GM18505 (cell line): ENCODE results near the gene SLC20A1.
"Not testable (repeated sequence)": the region's sequence is repeated elsewhere in the genome, so short reads cannot be mapped to it uniquely, and the experiment has no call there.

Experiments
- ATAC-seq: cut with Tn5 transposase; IDR thresholded peaks from one replicate; pipeline ENCODE4 v1.9.1; 2021; ENCODE audit not compliant: unreplicated experiment
- POLR2A ChIP-seq: IDR thresholded peaks from 4 replicates; pipeline ENCODE4 v1.6.1; 2011; ENCODE audit warnings: borderline replicate concordance; ENCODE audit not compliant: insufficient read depth, insufficient read length; ENCODE audit errors: extremely low read depth

Gene SLC20A1

DNA sequence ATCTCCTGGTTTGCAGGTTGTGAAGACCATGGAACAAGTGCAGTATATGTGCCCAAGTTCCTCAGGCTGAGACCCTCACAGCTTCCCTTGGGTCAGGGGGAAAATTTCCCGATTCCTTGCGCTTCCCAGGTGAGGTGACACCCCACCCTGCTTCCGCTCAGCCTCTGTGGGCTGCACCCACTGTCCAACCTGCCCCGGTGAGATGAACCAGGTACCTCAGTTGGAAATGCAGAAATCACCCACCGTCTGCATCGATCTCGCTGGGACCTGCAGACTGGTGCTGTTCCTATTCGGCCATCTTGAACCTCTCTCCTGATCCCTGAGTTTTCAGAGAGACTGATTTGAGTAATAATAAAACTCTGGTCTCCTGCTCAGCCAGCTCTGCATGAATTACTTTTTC lies 30.7 kb upstream of the SLC20A1 start:
- ATAC-seq = no peak

DNA sequence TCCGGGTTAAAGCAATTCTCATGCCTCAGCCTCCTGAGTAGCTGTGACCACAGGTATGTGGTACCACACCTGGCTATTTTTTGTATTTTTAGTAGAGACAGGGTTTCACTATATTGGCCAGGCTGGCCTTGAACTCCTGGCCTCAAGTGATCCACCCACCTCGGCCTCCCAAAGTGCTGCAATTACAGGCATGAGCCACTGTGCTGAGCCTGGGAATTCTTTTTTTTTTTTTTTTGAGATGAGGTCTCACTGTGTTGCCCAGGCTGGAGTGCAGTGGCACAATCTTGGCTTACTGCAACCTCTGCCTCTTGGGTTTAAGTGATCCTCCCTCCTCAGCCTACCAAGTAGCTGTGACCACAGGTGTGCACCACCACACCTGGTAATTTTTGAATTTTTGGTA lies 29.9 kb upstream of the SLC20A1 start:
- ATAC-seq = not testable (repeated sequence)

More for the DNA sequence above, 30.7 kb upstream of the SLC20A1 start:
- no peak for TF ChIP-seq POLR2A

DNA sequence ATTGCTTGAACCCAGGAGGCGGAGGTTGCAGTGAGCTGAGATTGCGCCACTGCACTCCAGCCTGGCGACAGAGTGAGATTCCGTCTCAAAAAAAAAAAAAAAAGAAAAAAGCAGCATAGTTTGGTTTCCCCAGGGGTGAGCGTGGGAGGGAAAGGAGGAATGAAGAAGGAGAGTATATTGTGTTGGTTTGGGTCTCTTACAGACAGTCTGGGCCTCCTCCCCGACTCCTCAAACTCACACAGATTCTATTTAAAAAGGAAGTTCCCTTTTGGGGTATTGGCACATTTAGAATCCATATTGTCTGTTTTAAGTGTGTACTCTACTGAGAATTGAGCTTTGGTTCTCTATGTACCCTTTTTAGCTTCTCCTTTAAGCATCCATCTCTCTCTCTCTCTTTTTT lies 27.4 kb upstream of the SLC20A1 start:
- no peak for TF ChIP-seq POLR2A
- ATAC-seq = no peak

- no peak for ATAC-seq
- no peak for TF ChIP-seq POLR2A
Observed at GRCh38 chr2:112621790-112622527, 23.8 kb upstream of the SLC20A1 start.

DNA sequence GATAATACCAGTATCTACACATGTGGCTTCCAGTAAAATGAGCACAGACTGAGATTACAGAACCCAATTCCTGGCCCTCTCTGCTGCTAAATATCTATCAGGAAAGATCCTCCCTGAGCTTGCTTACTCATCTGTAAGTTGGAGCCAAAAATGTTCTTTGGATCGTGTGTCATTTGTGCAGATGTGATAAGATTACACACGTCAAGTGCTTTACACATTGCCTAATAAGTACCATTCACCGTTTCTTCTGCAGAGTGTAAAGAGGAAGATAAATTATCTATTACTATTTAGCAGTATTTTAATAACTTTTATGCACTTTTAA lies 23.2 kb upstream of the SLC20A1 start:
- TF ChIP-seq POLR2A = no peak
- no peak for ATAC-seq

GRCh38 chr2:112623913-112624777 lies 21.6 kb upstream of the SLC20A1 start:
- TF ChIP-seq POLR2A = no peak
- no peak for ATAC-seq

- no peak for ATAC-seq
- TF ChIP-seq POLR2A = no peak
Observed at GRCh38 chr2:112625474-112626114, 20.1 kb upstream of the SLC20A1 start.

DNA sequence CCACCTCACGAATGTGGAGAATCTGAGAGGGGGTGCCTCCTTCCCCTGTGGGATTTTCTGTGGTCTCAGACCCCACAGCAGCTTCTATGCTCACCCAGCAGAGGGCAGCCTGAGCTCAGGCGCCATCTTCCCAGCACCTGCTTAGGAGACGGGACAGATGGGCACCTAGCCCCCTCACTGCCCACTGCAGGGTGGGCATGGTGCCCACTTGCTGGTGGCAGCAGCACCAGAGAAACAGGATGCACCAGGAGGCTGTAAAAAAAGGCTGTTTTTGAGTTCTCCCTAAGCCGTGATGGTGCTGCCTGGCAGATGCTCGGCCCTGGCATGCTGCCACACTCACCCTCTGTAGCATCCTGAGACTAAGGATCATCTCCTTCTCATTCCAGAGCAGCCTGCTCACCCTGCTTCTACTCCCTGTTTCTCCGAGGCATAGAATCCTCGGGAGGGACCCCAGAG lies 19.1 kb upstream of the SLC20A1 start:
- ATAC-seq = no peak

GRCh38 chr2:112627060-112628040 lies 18.4 kb upstream of the SLC20A1 start:
- no peak for TF ChIP-seq POLR2A

More for the DNA sequence above, 19.1 kb upstream of the SLC20A1 start:
- TF ChIP-seq POLR2A = no peak

GRCh38 chr2:112629224-112629623 lies 16.5 kb upstream of the SLC20A1 start:
- no peak for TF ChIP-seq POLR2A
- no peak for ATAC-seq

More at GRCh38 chr2:112627060-112628040, 18.4 kb upstream of the SLC20A1 start:
- no peak for ATAC-seq

DNA sequence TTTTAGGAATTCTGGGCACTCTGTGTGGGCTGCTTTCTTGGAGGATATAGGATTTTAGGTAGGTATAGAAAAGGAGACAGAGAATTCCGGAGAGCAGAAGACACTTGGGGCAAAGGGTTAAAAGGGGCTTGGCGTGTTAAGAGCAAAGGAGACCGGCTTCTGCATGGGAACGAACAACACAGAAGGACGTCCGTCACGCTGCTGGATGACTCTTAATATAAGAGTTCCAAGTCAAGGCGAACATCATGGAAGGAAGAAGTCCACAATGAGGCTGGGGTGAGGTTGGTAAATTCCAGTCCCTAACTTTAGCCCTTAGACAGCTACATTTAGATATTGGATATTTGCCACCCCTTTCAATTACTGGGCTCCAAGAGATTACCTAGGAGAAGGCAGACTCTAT lies 15.9 kb upstream of the SLC20A1 start:
- no peak for ATAC-seq

DNA sequence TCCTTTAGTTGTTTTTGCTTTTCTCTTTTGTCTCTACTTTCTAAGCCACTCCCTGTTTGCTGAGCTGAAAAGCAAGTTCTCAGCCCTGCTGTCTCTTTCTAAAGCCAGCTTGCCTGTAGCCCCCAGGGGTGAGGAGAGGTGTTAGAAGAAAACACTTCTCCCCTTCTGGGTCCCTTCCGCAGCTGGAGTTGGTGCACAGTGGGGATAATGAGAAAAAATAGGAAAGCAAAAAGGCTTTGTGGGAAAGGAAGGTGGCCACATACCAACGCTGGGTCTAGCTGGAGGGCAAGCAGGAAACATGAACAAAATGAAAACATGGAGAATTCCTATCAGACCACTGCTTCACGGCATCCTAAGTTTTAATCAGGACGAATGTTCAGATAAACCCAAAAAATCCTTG lies 15.5 kb upstream of the SLC20A1 start:
- TF ChIP-seq POLR2A = no peak
- ATAC-seq = no peak

More for the DNA sequence above, 15.9 kb upstream of the SLC20A1 start:
- TF ChIP-seq POLR2A = no peak
